Activated CD8-positive, alpha-beta memory T cell treated with anti-CD3 and anti-CD28 coated beads, Interleukin-2, amount 50 U/mL, for 24 hours (primary cell): ENCODE results near the gene BBLN.
"Not testable (repeated sequence)": the region's sequence is repeated elsewhere in the genome, so short reads cannot be mapped to it uniquely, and the experiment has no call there.

Experiments
- DNase-seq: peaks from one replicate; pipeline ENCODE4 v3.0.0-alpha.2; 2020; ENCODE audit errors: extremely low read depth

BBLN gene

DNA sequence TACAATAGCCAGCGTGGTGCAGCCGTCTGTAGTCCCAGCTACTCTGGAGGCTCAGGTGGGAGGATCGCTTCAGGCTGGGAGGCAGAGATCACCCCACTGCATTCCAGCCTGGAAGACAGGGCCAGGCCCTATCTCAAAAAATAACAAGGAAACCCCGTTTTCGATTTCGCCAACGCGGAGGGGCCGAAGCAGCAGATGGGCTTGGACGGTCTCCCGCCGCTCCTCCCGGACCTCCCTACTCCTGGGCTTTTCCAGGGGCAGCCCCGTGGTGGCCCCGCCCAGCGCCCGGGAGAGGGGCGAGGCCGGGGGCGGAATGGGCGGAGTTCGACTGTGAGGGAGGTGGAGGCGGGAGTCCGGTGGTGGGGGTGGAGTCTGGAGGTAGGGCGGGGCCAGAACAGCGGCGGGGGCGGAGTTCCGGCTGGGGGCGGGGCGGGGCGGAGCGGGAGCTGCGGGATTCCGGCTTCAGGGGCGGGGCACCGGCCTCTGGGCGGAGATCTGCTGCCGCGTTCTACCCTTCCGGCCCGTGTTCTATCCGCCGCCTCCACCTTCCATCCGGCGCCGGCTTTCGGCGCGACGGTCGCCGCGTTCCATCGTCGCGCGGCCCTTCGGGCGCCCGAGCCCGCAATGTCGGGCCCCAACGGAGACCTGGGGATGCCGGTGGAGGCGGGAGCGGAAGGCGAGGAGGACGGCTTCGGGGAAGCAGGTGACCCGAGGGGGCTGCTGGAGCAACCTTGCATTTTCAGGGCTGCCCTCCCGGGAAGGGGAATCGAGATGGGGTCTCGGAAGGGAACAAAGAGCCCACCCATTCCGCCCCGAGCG lies at the start of gene BBLN:
Gene BBLN (plus strand): TSS at position 482 of the 819 bp plus-strand sequence. CDS start 143 bp downstream, at position 625.
- DNase-seq = peak; percentile 80

GRCh38 chr9:128111726-128112125 lies 48.3 kb upstream of the BBLN start:
- DNase-seq = not testable (repeated sequence)

- DNase-seq = no peak
Observed at GRCh38 chr9:128113526-128114325, 46.3 kb upstream of the BBLN start.

GRCh38 chr9:128114326-128115186 lies 45.5 kb upstream of the BBLN start:
- DNase-seq = no peak

DNA sequence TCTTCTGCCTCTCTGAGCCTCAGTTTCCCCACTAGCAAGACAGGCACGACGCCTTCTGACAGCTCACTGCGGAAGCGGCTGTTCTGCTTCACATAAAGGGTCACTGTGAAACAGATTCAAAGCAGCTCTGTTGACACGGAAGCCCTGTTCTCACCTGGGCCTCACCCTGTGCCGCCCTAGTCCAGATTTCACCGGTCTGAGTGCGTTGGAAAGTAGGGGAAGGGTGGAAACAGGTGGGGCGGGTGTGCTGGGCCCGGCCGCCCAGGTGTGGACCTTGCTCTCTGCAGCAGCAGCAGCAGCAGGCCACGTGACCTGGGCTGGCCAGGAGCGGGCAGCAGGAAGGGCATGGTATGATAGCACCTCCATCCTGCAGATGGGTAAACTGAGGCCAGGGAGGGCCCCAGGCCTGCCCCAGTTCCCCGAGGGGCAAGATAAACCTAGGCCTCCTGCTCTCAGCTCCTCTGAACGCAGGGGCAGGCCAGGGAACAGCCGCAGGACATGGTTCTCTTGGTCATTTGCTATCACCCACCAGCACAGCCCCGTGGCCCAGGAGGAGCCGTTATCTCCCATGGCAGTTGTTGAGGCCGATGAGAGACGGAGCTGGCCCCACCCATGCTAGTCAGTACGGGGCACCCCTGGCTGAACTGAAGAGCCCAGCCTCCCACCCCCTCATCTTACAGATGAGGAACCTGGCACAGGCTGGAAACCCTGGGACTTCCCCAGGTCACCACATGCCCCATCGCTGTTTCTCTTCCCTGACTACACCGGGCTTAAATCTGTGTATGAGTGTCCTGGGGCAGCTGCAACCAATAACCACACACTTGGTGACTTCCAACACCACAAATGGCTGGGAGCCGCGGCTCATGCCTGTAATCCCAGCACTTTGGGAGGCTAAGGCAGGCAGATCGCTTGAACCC lies 44.6 kb upstream of the BBLN start:
- DNase-seq = no peak

GRCh38 chr9:128116104-128117083 lies 43.7 kb upstream of the BBLN start:
- DNase-seq = no peak

- peak; percentile 95 for DNase-seq
Observed at GRCh38 chr9:128117613-128118471, 42.2 kb upstream of the BBLN start.

- DNase-seq = no peak
Observed at GRCh38 chr9:128118472-128118857, 41.6 kb upstream of the BBLN start.

GRCh38 chr9:128118971-128119665 lies 40.9 kb upstream of the BBLN start:
- no peak for DNase-seq

DNA sequence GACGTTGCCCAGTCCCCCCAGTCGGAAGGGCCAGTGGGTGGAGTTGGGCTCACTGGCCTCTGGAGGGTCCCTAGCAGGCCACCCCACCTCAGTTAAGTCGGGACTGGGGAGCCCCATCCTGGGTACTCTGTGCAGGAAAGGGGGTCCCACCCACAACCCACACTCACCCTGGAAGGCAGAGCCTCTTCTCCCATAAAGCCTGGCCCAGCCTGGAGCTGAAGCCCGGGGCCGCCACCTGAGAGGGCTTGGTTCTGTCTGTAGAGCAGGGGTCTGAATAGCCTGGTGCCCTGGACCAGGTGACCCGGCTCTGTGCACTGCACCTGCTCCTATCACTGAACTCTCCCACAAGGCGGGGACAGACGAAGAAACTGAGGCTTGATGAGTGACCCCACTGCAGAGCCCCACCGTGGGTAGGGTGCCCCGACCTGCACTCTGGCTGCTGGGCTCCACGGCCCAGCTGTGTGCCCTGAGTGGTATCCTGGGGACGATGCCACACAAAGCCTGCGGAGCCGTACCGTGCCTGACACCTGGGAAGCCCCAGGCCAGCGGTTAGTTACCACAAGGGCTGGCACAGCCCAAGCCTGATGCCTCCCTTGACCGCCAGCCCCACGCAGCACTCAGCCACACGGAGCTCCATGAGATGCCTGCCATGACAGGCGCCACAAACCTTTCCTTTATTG lies 39.9 kb upstream of the BBLN start:
- DNase-seq = no peak

DNA sequence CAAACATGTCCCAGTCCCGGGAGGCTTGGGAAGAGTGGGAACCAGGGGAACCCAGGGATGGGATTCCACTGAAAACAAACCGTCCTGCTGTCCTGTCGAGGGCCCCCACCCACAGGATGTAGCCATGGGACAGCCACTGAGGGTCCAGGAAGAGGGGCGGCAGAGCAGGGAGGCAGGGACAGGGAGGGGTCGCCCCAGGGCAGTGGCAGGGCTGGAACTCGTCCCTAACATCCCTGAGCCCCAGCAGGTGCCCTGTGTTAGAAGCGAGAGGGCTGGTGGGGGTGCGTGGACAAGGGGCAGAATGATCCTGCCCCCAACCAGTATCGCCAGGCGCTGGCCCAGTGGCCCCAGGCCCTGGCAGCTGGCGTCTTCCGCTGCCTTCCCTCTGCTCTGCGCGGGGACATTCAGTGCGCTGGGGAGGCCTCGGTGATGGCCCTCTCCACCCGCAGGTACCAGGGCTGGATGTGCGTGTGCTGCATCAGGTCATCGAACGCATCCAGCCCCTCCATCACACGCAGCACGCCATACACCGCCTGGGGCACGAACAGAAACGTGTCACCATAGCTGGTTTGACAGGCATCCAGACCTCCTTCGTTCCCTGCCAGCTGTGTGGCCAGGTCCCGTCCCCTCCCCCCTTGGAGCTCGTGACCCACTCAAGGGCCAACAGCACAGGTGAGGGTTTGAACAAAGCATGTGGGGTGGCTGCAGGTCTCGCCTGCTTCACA lies 39.2 kb upstream of the BBLN start:
- no peak for DNase-seq

DNA sequence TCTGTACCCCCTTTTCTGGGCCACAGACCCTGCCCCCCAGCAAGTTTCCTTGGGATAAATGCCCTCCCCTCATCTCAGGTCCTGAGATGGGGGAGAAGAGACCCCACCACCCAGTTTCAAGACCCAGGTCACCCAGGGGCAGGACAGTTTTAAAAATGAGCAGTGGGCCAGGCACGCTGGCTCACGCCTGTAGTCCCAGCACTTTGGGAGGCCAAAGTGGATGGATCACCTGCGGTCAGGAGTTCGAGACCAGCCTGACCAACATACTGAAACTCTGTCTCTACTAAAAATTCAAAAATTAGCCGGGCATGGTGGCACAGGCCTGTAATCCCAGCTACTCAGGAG lies 38.6 kb upstream of the BBLN start:
- no peak for DNase-seq

GRCh38 chr9:128121924-128122808 lies 37.9 kb upstream of the BBLN start:
- DNase-seq = no peak

DNA sequence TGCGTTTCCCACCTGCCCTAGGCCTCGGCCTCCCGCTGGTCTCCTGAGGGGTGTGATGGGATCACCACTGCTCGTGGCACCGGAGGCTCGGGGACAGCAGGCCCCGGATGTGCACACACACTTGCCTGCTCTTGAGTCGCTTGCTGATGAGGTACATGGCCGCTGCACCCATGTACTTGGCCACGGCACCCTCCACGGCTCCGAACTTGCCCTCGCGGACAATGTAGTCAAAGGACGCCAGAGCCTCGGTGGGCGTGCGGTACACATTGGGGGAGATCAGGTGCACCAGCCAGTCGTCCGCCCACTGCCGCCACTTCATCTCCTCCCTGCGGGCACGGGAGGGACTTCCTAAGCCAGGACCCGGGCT lies 37.3 kb upstream of the BBLN start:
- no peak for DNase-seq

DNA sequence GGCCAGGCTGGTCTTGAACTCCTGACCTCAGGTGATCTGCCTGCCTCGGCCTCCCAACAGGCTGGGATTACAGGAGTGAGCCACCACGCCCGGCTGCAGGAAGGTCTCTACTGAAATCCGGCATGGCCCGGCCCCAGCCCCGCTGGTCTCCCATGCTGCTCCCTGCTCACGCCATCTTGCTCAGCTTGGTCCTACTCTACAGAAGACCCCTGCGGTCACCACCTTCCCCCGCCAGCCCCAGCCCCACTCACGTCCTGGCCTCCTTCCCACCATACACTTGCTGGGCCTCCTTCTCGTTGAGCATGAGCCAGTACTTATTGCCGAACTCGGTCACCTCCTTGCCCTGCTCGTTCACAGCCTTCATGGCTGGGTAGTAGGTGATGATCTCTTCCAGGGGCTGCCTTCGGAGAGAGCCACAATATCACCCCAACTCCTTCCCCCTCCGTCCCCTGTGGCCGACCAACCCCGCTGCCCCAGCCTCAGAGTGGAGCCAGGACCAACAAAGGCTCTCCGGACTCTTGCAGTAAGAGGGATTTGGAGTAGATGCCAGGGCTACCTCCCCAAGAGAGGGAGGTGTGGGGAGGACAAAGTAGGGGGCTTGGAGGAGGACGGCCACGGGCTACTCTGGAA lies 36.5 kb upstream of the BBLN start:
- DNase-seq = no peak

DNA sequence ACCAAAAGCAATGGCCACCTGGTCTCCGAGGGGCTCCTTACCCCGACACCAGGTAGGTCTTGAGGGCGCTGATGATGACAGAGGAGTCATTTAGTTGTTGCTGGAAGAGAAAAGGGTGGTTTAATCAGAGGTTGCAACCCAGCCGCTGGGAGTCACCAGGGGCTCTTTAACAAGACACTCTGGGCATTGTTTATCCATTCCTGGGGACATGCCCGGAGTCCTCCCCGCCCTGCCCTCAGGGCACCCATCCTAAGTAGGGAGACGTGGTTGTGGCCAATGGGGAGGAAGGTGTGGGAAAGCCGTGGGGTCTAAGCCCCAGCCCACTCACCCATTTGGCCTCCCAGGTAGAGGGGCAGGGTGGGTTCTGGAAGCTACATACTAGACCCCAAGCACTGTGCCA lies 35.6 kb upstream of the BBLN start:
- DNase-seq = no peak
